Superior temporal gyrus (tissue), 1 donor: Measurements from ENCODE around the gene TAF4B.
A peak's percentile ranks its signal among the peaks of the same experiment; 100 is the strongest.
"Not testable (repeated sequence)": the region's sequence is repeated elsewhere in the genome, so short reads cannot be mapped to it uniquely, and the experiment has no call there.

Source experiments
- DNase-seq: peaks from one replicate; pipeline ENCODE4 v3.0.0-alpha.2; 2016; ENCODE audit errors: extremely low spot score

TAF4B gene

GRCh38 chr18:26226229-26227050 lies at the start of gene TAF4B:
TSS of gene TAF4B (plus strand) at chr18:26226445. CDS start at chr18:26226934, 489 bp downstream.
- DNase-seq: peak; percentile 93

- no peak for DNase-seq
Observed at GRCh38 chr18:26181343-26181826, 44.9 kb upstream of the TAF4B start.

- no peak for DNase-seq
Observed at GRCh38 chr18:26183395-26184112, 42.7 kb upstream of the TAF4B start.

GRCh38 chr18:26185267-26185666 lies 41.0 kb upstream of the TAF4B start:
- DNase-seq: no peak

- DNase-seq: no peak
Observed at GRCh38 chr18:26190506-26190905, 35.7 kb upstream of the TAF4B start.

GRCh38 chr18:26192233-26192632 lies 34.0 kb upstream of the TAF4B start:
- no peak for DNase-seq

GRCh38 chr18:26196605-26197004 lies 29.6 kb upstream of the TAF4B start:
- no peak for DNase-seq

GRCh38 chr18:26202001-26202400 lies 24.2 kb upstream of the TAF4B start:
- DNase-seq: not testable (repeated sequence)

- no peak for DNase-seq
Observed at GRCh38 chr18:26205318-26205717, 20.9 kb upstream of the TAF4B start.

- no peak for DNase-seq
Observed at GRCh38 chr18:26206488-26206887, 19.8 kb upstream of the TAF4B start.

GRCh38 chr18:26207937-26208336 lies 18.3 kb upstream of the TAF4B start:
- DNase-seq: no peak

GRCh38 chr18:26208977-26209376 lies 17.3 kb upstream of the TAF4B start:
- no peak for DNase-seq

- DNase-seq: no peak
Observed at GRCh38 chr18:26210147-26210546, 16.1 kb upstream of the TAF4B start.

- no peak for DNase-seq
Observed at GRCh38 chr18:26215247-26215970, 10.8 kb upstream of the TAF4B start.

GRCh38 chr18:26225022-26225693 lies 1.1 kb upstream of the TAF4B start:
- no peak for DNase-seq

- no peak for DNase-seq
Observed at GRCh38 chr18:26225915-26226228, 373 bp upstream of the TAF4B start.

GRCh38 chr18:26227051-26227670 lies 916 bp downstream of the TAF4B start:
- DNase-seq: no peak

GRCh38 chr18:26228562-26229260 lies 2.5 kb downstream of the TAF4B start:
- DNase-seq: no peak

GRCh38 chr18:26230497-26230896 lies 4.3 kb downstream of the TAF4B start:
- no peak for DNase-seq

- no peak for DNase-seq
Observed at GRCh38 chr18:26233208-26233607, 7.0 kb downstream of the TAF4B start.

- DNase-seq: not testable (repeated sequence)
Observed at GRCh38 chr18:26237363-26237762, 11.1 kb downstream of the TAF4B start.
